GM23248 (cell line): Measurements from ENCODE around the gene CDC42SE2. TPM values are rescaled to one million over a fixed set of nuclear protein-coding genes. Genes with fewer than 3 reads are reported as not detected.
"Not testable (repeated sequence)": the region's sequence is repeated elsewhere in the genome, so short reads cannot be mapped to it uniquely, and the experiment has no call there.

Experiments used
- DNase-seq: peaks from one replicate; pipeline ENCODE4 v3.0.0-alpha.2; 2015
- H2AFZ ChIP-seq: fragments of 200-600 bp; sonication (generic); 2 replicates; pipeline ENCODE4 v1.6.1; 2016; ENCODE audit warnings: antibody characterized with exemption
- H3F3A ChIP-seq: fragments of 200-600 bp; sonication (generic); 2 replicates; pipeline ENCODE4 v1.6.1; 2016; ENCODE audit warnings: mild to moderate bottlenecking, antibody characterized with exemption, mixed run types; ENCODE audit not compliant: insufficient read depth
- H3K27ac ChIP-seq: fragments of 200-600 bp; sonication (generic); 2 replicates; pipeline ENCODE4 v1.5.1; 2016; ENCODE audit warnings: mild to moderate bottlenecking
- H3K27me3 ChIP-seq: fragments of 200-600 bp; sonication (generic); replicated peaks from 2 replicates; pipeline ENCODE4 v1.6.1; 2016; ENCODE audit warnings: mild to moderate bottlenecking; ENCODE audit not compliant: insufficient read depth
- H3K36me3 ChIP-seq: fragments of 200-600 bp; sonication (generic); 2 replicates; pipeline ENCODE4 v1.6.1; 2016; ENCODE audit warnings: low read depth, mild to moderate bottlenecking
- H3K4me1 ChIP-seq: fragments of 200-600 bp; sonication (generic); 2 replicates; pipeline ENCODE4 v1.6.1; 2016; ENCODE audit warnings: mild to moderate bottlenecking; ENCODE audit not compliant: insufficient read depth
- H3K4me2 ChIP-seq: fragments of 200-600 bp; sonication (generic); one replicate; pipeline ENCODE4 v1.6.1; 2016; ENCODE audit warnings: mild to moderate bottlenecking; ENCODE audit not compliant: unreplicated experiment
- H3K4me3 ChIP-seq: fragments of 200-600 bp; sonication (generic); 2 replicates; pipeline ENCODE4 v1.5.1; 2016; ENCODE audit warnings: mild to moderate bottlenecking
- H3K79me2 ChIP-seq: fragments of 200-600 bp; sonication (generic); 2 replicates; pipeline ENCODE4 v1.6.1; 2016; ENCODE audit warnings: mild to moderate bottlenecking; ENCODE audit not compliant: insufficient read depth
- H3K9ac ChIP-seq: fragments of 200-600 bp; sonication (generic); 2 replicates; pipeline ENCODE4 v1.6.1; 2016; ENCODE audit warnings: mild to moderate bottlenecking
- H3K9me2 ChIP-seq: fragments of 200-600 bp; sonication (generic); 2 replicates; pipeline ENCODE4 v1.6.1; 2016; ENCODE audit warnings: mixed run types, mild to moderate bottlenecking, moderate library complexity; ENCODE audit not compliant: insufficient read depth
- H3K9me3 ChIP-seq: fragments of 200-600 bp; sonication (generic); one replicate; pipeline ENCODE4 v1.6.1; 2017; ENCODE audit warnings: low read depth
- H4K20me1 ChIP-seq: fragments of 200-600 bp; sonication (generic); 2 replicates; pipeline ENCODE4 v1.6.0; 2016; ENCODE audit not compliant: insufficient read depth
- EZH2 ChIP-seq: fragments of 200-600 bp; sonication (generic); IDR thresholded peaks from 2 replicates; pipeline ENCODE4 v1.6.1; 2018; ENCODE audit warnings: antibody characterized with exemption, mild to moderate bottlenecking; ENCODE audit not compliant: insufficient read depth, poor library complexity, severe bottlenecking
- EZH2phosphoT487 ChIP-seq: fragments of 200-600 bp; sonication (generic); IDR thresholded peaks from 2 replicates; pipeline ENCODE4 v1.6.1; 2018; ENCODE audit warnings: antibody characterized with exemption, moderate library complexity, mild to moderate bottlenecking, low read depth; ENCODE audit not compliant: insufficient read depth
- WGBS, 2 experiments: methylation state at CpG; one replicate each; pipeline ENCODE4 v1.1.6; 2015 to 2017; ENCODE audit warnings: low lambda C conversion rate in 2 of 2, low coverage in 1 of 2; ENCODE audit errors: missing lambda C conversion rate in 2 of 2; 5-methylcytosine and 5-hydroxymethylcytosine counted together
- in situ Hi-C: fragments of 300-500 bp; cut with MboI; formaldehyde crosslinking; loops from 2 replicates; pipeline ENCODE4 v1.15.0; 2020
- polyA plus RNA-seq: library from polyadenylated mRNA; unstranded; fragments of >200 nt; fragmentation: Nextera tagmentation; extraction: Ambion mirVana; gene quantifications from 2 replicates; pipeline ENCODE4 v1.2.1, GENCODE V29; 2016
- total RNA-seq: library from RNA; depleted of rRNA; stranded (reverse); fragments of >200 nt; shearing (Covaris generic); gene quantifications from 2 replicates; pipeline ENCODE4 v1.2.3, GENCODE V29; 2014

The CDC42SE2 gene
- total and polyA plus RNA-seq, 2 experiments from 2014 or later: 13.7 to 17.5 TPM

- H3K27ac ChIP-seq, DNase-seq, H3K9me2 ChIP-seq, H3K4me3 ChIP-seq, H3K27me3 ChIP-seq, H3K4me1 ChIP-seq, in situ Hi-C loops, H3K9me3 ChIP-seq, H3F3A ChIP-seq, H2AFZ ChIP-seq, H4K20me1 ChIP-seq, H3K36me3 ChIP-seq, H3K9ac ChIP-seq, H3K4me2 ChIP-seq: not testable (repeated sequence)
- H3K79me2 ChIP-seq: peaks cover 48% of the 10 kb centered on the region
- 96 to 98% methylated on average over 27 of the region's 27 CpGs for WGBS, 2 experiments
Observed at GRCh38 chr5:131337240-131338050, 73.6 kb downstream of the CDC42SE2 start.

- H3K4me1 ChIP-seq: no peaks in the 10 kb centered on the region
- no peaks in the 10 kb centered on the region for H3F3A ChIP-seq
- no peaks in the 10 kb centered on the region for H4K20me1 ChIP-seq
- WGBS, 2 experiments: 93 to 98% methylated on average over 4 of the region's 4 CpGs
- in situ Hi-C loops: no loop called here
- no peak overlapping the region for H2AFZ ChIP-seq
- H3K4me2 ChIP-seq: no peak overlapping the region
- no peaks in the 10 kb centered on the region for H3K36me3 ChIP-seq
- TF ChIP-seq EZH2phosphoT487 (no peak), EZH2 (no peak)
- no peak for DNase-seq
- no peaks in the 10 kb centered on the region for H3K9me3 ChIP-seq
- no peak overlapping the region for H3K27ac ChIP-seq
- H3K79me2 ChIP-seq: peaks cover 47% of the 10 kb centered on the region
- no peak overlapping the region for H3K9ac ChIP-seq
- no peaks in the 10 kb centered on the region for H3K27me3 ChIP-seq
- H3K9me2 ChIP-seq: no peaks in the 10 kb centered on the region
- no peak overlapping the region for H3K4me3 ChIP-seq
Observed at GRCh38 chr5:131338051-131338453, 74.2 kb downstream of the CDC42SE2 start.

- H3K9me2 ChIP-seq, H4K20me1 ChIP-seq, H3K4me1 ChIP-seq, H3K9me3 ChIP-seq, H3K4me3 ChIP-seq, H3K27me3 ChIP-seq, H2AFZ ChIP-seq, H3K36me3 ChIP-seq, H3F3A ChIP-seq, H3K4me2 ChIP-seq, H3K27ac ChIP-seq, DNase-seq, H3K9ac ChIP-seq, in situ Hi-C loops: not testable (repeated sequence)
- 93 to 96% methylated on average over 9 of the region's 9 CpGs for WGBS, 2 experiments
- H3K79me2 ChIP-seq: peaks cover 12% of the 10 kb centered on the region
Observed at GRCh38 chr5:131344288-131344687, 80.4 kb downstream of the CDC42SE2 start.

GRCh38 chr5:131346204-131346603, 82.4 kb downstream of the CDC42SE2 start:
- WGBS, 2 experiments: 97 to 100% methylated on average over 3 of the region's 3 CpGs
- not testable (repeated sequence) for DNase-seq

GRCh38 chr5:131353991-131354390, 90.1 kb downstream of the CDC42SE2 start:
- no peak overlapping the region for H3K4me3 ChIP-seq
- peaks cover 12% of the 10 kb centered on the region for H3K4me1 ChIP-seq
- TF ChIP-seq EZH2phosphoT487 (no peak), EZH2 (no peak)
- no peak overlapping the region for H3K4me2 ChIP-seq
- H2AFZ ChIP-seq: no peak overlapping the region
- H3K79me2 ChIP-seq: 0 out of 2 replicates have a peak, but pooled peaks cover 3% of the 10 kb centered on the region
- H3K27me3 ChIP-seq: no peaks in the 10 kb centered on the region
- no peaks in the 10 kb centered on the region for H4K20me1 ChIP-seq
- no peaks in the 10 kb centered on the region for H3F3A ChIP-seq
- H3K9me3 ChIP-seq: no peaks in the 10 kb centered on the region
- H3K9ac ChIP-seq: no peak overlapping the region
- in situ Hi-C loops: no loop called here
- WGBS, 2 experiments: 98% methylated on average over 3 of the region's 3 CpGs
- no peak overlapping the region for H3K27ac ChIP-seq
- H3K9me2 ChIP-seq: no peaks in the 10 kb centered on the region
- no peaks in the 10 kb centered on the region for H3K36me3 ChIP-seq
- DNase-seq: no peak

More at GRCh38 chr5:131346204-131346603, 82.4 kb downstream of the CDC42SE2 start:
- H3K4me1 ChIP-seq, H3K79me2 ChIP-seq, H3K27ac ChIP-seq, H3K9me2 ChIP-seq, H3K4me2 ChIP-seq, H3K9me3 ChIP-seq, H2AFZ ChIP-seq, in situ Hi-C loops, H3K36me3 ChIP-seq, H3K27me3 ChIP-seq, H4K20me1 ChIP-seq, H3F3A ChIP-seq, H3K4me3 ChIP-seq, H3K9ac ChIP-seq: not testable (repeated sequence)
